ENCODE results near the gene TAS2R7. TPM values are rescaled to one million over a fixed set of nuclear protein-coding genes. Genes with fewer than 3 reads are reported as not detected.

Gene TAS2R7
- polyA plus RNA-seq, 2 of the 4 experiments (the other 2 are of a cell fraction), result not detected

DNA sequence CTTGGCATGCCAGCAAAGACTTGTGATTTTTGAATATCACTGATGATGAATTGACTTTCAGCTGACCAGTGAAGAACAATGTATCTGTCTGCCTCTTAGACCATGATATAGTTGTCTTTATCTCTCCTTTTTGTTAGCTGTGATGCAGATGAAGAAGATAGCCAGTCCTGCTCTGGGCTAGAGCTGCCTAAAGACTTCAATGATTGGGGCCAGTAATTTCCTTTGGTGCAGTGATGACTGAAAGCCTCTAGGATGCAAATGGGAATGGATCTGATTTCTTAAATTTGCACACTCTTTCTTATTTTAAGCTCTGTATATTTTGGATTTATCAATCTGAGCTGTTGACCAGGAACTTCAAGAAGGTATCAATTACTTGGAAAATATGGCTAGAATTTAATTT, 7.6 kb upstream of the TAS2R7 start, which contains the start of gene TAS2R9:
Gene TAS2R9, minus strand, starts transcription at position 101 of the 400 bp plus-strand sequence. Its CDS starts 93 bp downstream, at position 8.
- Histone ChIP-seq H3K27ac (no peak within 1 kb of the TSS), H3K4me1 (no peaks in the 10 kb centered on the region), H3K4me3 (no peak within 1 kb of the TSS), H3K4me2 (no peak within 1 kb of the TSS), H3K9me3 (no peaks in the 10 kb centered on the region)
- TF ChIP-seq FOSL2 (IDR thresholded peaks at IDR 0.05) (no peak), FOSL2 (CRISPR knock-in tag; IDR thresholded peaks at IDR 0.05) (no peak), HOXA7 (CRISPR knock-in tag; IDR thresholded peaks at IDR 0.05) (no peak), EHF (CRISPR knock-in tag; IDR thresholded peaks at IDR 0.05) (no peak), ZC3H11A (IDR thresholded peaks at IDR 0.05) (no peak)
- DNase-seq (ENCODE audit: low read depth in 1 of 2, low spot score in 1 of 2), result no peak
- CTCF ChIA-PET, result no interaction called here
- FAIRE-seq, result no peak
- no peak for ATAC-seq
- POLR2A ChIA-PET, result no interaction called here

DNA sequence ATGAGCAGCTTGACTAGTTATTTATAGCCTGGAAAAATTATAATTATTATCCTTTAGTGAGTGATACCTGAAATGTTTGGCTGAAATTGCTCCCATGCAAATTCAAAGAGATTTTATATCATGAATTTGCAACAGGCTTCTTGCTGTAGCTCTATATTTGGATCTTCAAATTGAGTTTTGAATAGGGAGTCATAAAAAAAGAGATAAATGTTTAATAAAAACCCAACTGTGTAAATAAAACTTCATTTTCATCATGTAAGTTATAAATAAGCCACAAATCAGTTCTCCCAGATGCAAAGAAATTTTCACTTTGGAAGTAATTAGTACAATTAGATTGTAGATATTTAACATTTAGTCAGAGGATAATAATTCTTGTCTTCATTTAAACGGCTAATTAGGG, 4.8 kb upstream of the TAS2R7 start, which contains the start of gene TAS2R8:
Gene TAS2R8, minus strand, starts transcription at position 101 of the 400 bp plus-strand sequence. CDS start 306 bp downstream, outside the sequence.
- WGBS (ENCODE audit: missing lambda C conversion rate), result 3% methylated on average over 1 of the region's 1 CpG
- no peaks in the 10 kb centered on the region for H3K4me1 ChIP-seq
- ChIA-PET CTCF (no interaction called here), POLR2A (no interaction called here)
- no peak for TF ChIP-seq ESRRA (IDR thresholded peaks at IDR 0.05; ENCODE audit: borderline replicate concordance, low read length)
- no peak for TF ChIP-seq JUN (IDR thresholded peaks at IDR 0.05)
- TF ChIP-seq CBX8 (IDR thresholded peaks at IDR 0.05), result no peak
- TF ChIP-seq, protein P1, sequence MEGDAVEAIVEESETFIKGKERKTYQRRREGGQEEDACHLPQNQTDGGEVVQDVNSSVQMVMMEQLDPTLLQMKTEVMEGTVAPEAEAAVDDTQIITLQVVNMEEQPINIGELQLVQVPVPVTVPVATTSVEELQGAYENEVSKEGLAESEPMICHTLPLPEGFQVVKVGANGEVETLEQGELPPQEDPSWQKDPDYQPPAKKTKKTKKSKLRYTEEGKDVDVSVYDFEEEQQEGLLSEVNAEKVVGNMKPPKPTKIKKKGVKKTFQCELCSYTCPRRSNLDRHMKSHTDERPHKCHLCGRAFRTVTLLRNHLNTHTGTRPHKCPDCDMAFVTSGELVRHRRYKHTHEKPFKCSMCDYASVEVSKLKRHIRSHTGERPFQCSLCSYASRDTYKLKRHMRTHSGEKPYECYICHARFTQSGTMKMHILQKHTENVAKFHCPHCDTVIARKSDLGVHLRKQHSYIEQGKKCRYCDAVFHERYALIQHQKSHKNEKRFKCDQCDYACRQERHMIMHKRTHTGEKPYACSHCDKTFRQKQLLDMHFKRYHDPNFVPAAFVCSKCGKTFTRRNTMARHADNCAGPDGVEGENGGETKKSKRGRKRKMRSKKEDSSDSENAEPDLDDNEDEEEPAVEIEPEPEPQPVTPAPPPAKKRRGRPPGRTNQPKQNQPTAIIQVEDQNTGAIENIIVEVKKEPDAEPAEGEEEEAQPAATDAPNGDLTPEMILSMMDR (IDR thresholded peaks at IDR 0.05), result no peak
- TF ChIP-seq EHMT2 (IDR thresholded peaks at IDR 0.05; ENCODE audit: low read depth), result no peak
- TF ChIP-seq GATA3 (IDR thresholded peaks at IDR 0.05; ENCODE audit: borderline replicate concordance), result no peak
- TF ChIP-seq ZFP36 (IDR thresholded peaks at IDR 0.05; ENCODE audit: borderline replicate concordance, partially characterized antibody), result no peak
- no peak for TF ChIP-seq EP300 (IDR thresholded peaks at IDR 0.05)
- TF ChIP-seq MAZ (IDR thresholded peaks at IDR 0.05; ENCODE audit: borderline replicate concordance, low read depth, low read length), result no peak
- TF ChIP-seq, protein P2, sequence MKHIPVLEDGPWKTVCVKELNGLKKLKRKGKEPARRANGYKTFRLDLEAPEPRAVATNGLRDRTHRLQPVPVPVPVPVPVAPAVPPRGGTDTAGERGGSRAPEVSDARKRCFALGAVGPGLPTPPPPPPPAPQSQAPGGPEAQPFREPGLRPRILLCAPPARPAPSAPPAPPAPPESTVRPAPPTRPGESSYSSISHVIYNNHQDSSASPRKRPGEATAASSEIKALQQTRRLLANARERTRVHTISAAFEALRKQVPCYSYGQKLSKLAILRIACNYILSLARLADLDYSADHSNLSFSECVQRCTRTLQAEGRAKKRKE (CRISPR knock-in tag; IDR thresholded peaks at IDR 0.05; ENCODE audit: low read depth), result no peak
- TF ChIP-seq KDM5A (IDR thresholded peaks at IDR 0.05), result no peak
- TF ChIP-seq CBX2 (IDR thresholded peaks at IDR 0.05; ENCODE audit: borderline replicate concordance, low read depth), result no peak
- TF ChIP-seq FOSL2 (IDR thresholded peaks at IDR 0.05), result no peak
- no peak for TF ChIP-seq FOSL2 (CRISPR knock-in tag; IDR thresholded peaks at IDR 0.05)
- TF ChIP-seq CHD2 (IDR thresholded peaks at IDR 0.05; ENCODE audit: low read length, partially characterized antibody), result no peak
- TF ChIP-seq ZNF302 (CRISPR knock-in tag; IDR thresholded peaks at IDR 0.05), result no peak
- TF ChIP-seq, protein P3, sequence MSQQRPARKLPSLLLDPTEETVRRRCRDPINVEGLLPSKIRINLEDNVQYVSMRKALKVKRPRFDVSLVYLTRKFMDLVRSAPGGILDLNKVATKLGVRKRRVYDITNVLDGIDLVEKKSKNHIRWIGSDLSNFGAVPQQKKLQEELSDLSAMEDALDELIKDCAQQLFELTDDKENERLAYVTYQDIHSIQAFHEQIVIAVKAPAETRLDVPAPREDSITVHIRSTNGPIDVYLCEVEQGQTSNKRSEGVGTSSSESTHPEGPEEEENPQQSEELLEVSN (IDR thresholded peaks at IDR 0.05; ENCODE audit: borderline replicate concordance, low read depth), result no peak
- no peak for TF ChIP-seq RCOR1 (IDR thresholded peaks at IDR 0.05; ENCODE audit: low read depth, low read length)
- no peak for TF ChIP-seq RARB (CRISPR knock-in tag; IDR thresholded peaks at IDR 0.05)
- TF ChIP-seq, protein P4, sequence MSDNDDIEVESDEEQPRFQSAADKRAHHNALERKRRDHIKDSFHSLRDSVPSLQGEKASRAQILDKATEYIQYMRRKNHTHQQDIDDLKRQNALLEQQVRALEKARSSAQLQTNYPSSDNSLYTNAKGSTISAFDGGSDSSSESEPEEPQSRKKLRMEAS (IDR thresholded peaks at IDR 0.05), result no peak
- no peak for TF ChIP-seq HOXA7 (CRISPR knock-in tag; IDR thresholded peaks at IDR 0.05)
- H3K4me2 ChIP-seq, result no peak within 1 kb of the TSS
- ATAC-seq, result no peak
- FAIRE-seq, result no peak
- no peak within 1 kb of the TSS for H3K27ac ChIP-seq
- no peak for DNase-seq (ENCODE audit: low read depth in 1 of 2, low spot score in 1 of 2)
- H3K9me3 ChIP-seq, result no peaks in the 10 kb centered on the region
- H3K4me3 ChIP-seq, result no peak within 1 kb of the TSS
